Neuronal stem cell (in vitro differentiated cells): ENCODE measurements around the gene MYH3.

Experiments
- DNase-seq: peaks from one replicate; pipeline ENCODE4 v3.0.0-alpha.2; 2013; ENCODE audit warnings: low spot score
- H2AFZ ChIP-seq: one replicate; pipeline ENCODE4 v1.6.1; 2013; ENCODE audit warnings: mild to moderate bottlenecking, low read length, inconsistent platforms
- H2AK5ac ChIP-seq: 2 replicates; pipeline ENCODE4 v1.6.1; 2013; ENCODE audit warnings: low read depth, mild to moderate bottlenecking, inconsistent platforms, low read length, moderate library complexity, mixed read lengths
- H2BK120ac ChIP-seq: 2 replicates; pipeline ENCODE4 v1.6.1; 2013; ENCODE audit warnings: low read depth, mild to moderate bottlenecking, inconsistent platforms, low read length, moderate library complexity, mixed read lengths
- H2BK12ac ChIP-seq: one replicate; pipeline ENCODE4 v1.6.1; 2013; ENCODE audit warnings: low read length, inconsistent platforms
- H2BK15ac ChIP-seq: 2 replicates; pipeline ENCODE4 v1.6.1; 2013; ENCODE audit warnings: mild to moderate bottlenecking, low read length, inconsistent platforms, mixed read lengths
- H2BK5ac ChIP-seq: one replicate; pipeline ENCODE4 v1.6.1; 2013; ENCODE audit warnings: inconsistent platforms, mild to moderate bottlenecking, low read length, moderate library complexity
- H3K14ac ChIP-seq: one replicate; pipeline ENCODE4 v1.6.1; 2013; ENCODE audit warnings: low read length, inconsistent platforms
- H3K18ac ChIP-seq: 2 replicates; pipeline ENCODE4 v1.6.1; 2013; ENCODE audit warnings: low read length, inconsistent platforms
- H3K23ac ChIP-seq: 2 replicates; pipeline ENCODE4 v1.6.1; 2013; ENCODE audit warnings: low read depth, mild to moderate bottlenecking, mixed read lengths, low read length, inconsistent platforms; ENCODE audit not compliant: poor library complexity
- H3K27ac ChIP-seq: replicated peaks from 3 replicates; pipeline ENCODE4 v1.5.1; 2013; ENCODE audit warnings: low read length, inconsistent platforms
- H3K27me3 ChIP-seq, 3 experiments: 2 replicates each; pipeline ENCODE4 v1.6.1; 2013; ENCODE audit warnings: low read length in 3 of 3, mild to moderate bottlenecking in 2 of 3, inconsistent platforms in 1 of 3, low read depth in 1 of 3, mixed read lengths in 1 of 3, moderate library complexity in 1 of 3; ENCODE audit not compliant: control insufficient read depth in 3 of 3, insufficient read depth in 3 of 3
- H3K36me3 ChIP-seq, 2 donors: replicated peaks in 1 of 2; 2 replicates each; pipeline ENCODE4 v1.6.1; 2013; ENCODE audit warnings: low read length in 2 of 2; ENCODE audit not compliant: control insufficient read depth in 2 of 2, insufficient read depth in 2 of 2
- H3K4ac ChIP-seq: 2 replicates; pipeline ENCODE4 v1.6.1; 2013; ENCODE audit warnings: inconsistent platforms, mild to moderate bottlenecking, low read length, moderate library complexity
- H3K4me1 ChIP-seq, 2 donors: 1 replicate in 1 of 2; 2 replicates in 1 of 2; pipeline ENCODE4 v1.6.1; 2013; ENCODE audit warnings: low read length in 2 of 2, low read depth in 1 of 2; ENCODE audit not compliant: control insufficient read depth in 2 of 2, insufficient read depth in 1 of 2
- H3K4me2 ChIP-seq: one replicate; pipeline ENCODE4 v1.6.1; 2013; ENCODE audit warnings: mild to moderate bottlenecking, low read length, inconsistent platforms; ENCODE audit not compliant: insufficient read depth, poor library complexity, severe bottlenecking
- H3K4me3 ChIP-seq, 2 donors: 2 replicates each; pipeline ENCODE4 v1.5.1; 2013; ENCODE audit warnings: low read length in 2 of 2, mild to moderate bottlenecking in 2 of 2, inconsistent platforms in 1 of 2, moderate library complexity in 1 of 2
- H3K79me1 ChIP-seq: one replicate; pipeline ENCODE4 v1.6.1; 2013; ENCODE audit warnings: low read depth, mild to moderate bottlenecking, inconsistent platforms, low read length, moderate library complexity
- H3K9ac ChIP-seq: one replicate; pipeline ENCODE4 v1.6.1; 2013; ENCODE audit warnings: mild to moderate bottlenecking, low read depth, low read length, inconsistent platforms; ENCODE audit not compliant: poor library complexity
- H3K9me3 ChIP-seq, 2 donors: replicated peaks in 1 of 2; 2 replicates each; pipeline versions ENCODE3 to v1.6.1; 2013; ENCODE audit warnings: low read length in 2 of 2, mild to moderate bottlenecking in 2 of 2, inconsistent platforms in 1 of 2, low read depth in 1 of 2, mixed read lengths in 1 of 2, moderate library complexity in 1 of 2; ENCODE audit not compliant: control insufficient read depth in 2 of 2, insufficient read depth in 1 of 2
- H4K8ac ChIP-seq: one replicate; pipeline ENCODE4 v1.6.1; 2013; ENCODE audit warnings: low read depth, mild to moderate bottlenecking, inconsistent platforms, low read length, moderate library complexity
- H4K91ac ChIP-seq: one replicate; pipeline ENCODE4 v1.6.1; 2013; ENCODE audit warnings: low read length, low read depth, mild to moderate bottlenecking, inconsistent platforms; ENCODE audit not compliant: poor library complexity
- WGBS, 2 donors: extraction: QIAGEN DNeasy Blood & Tissue Kit; methylation state at CpG; one replicate each; pipeline ENCODE4 v1.1.7; 2013; ENCODE audit warnings: missing lambda C conversion rate in 2 of 2, mixed read lengths in 1 of 2; ENCODE audit not compliant: insufficient read length in 2 of 2, insufficient replicate concordance in 1 of 2; ENCODE audit errors: extremely low coverage in 2 of 2; 5-methylcytosine and 5-hydroxymethylcytosine counted together

MYH3 gene

DNA sequence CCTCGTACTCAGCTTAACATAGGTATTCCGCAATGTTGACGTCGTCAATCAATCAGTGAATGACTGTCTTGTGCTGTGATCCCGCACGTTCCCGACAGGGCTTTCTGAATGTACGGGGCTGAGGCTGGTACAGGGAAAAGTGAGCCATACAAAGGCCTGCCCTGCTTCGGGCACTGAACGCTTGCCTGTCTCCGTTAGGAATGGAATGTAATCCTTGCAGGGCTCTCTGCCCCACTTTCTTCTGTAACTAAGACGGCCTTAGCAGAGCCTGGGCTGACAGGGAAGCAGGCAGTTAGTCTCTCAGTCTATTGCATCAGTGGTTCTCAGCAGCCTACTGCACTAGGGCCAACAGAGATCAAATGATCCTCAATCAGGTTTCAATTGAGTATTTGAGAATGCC, 16.2 kb upstream of the MYH3 start:
- H3K4ac ChIP-seq, result no peak overlapping the region
- H2BK120ac ChIP-seq, result no peak overlapping the region
- no peak overlapping the region for H2BK15ac ChIP-seq
- no peak overlapping the region for H3K4me3 ChIP-seq
- H3K9me3 ChIP-seq, result peaks cover 0 to 3% of the 10 kb centered on the region in 2 donors
- no peak overlapping the region for H2AK5ac ChIP-seq
- H2BK12ac ChIP-seq, result no peak overlapping the region
- no peak overlapping the region for H3K18ac ChIP-seq
- no peak overlapping the region for H2BK5ac ChIP-seq
- H3K23ac ChIP-seq, result no peak overlapping the region
- H3K4me1 ChIP-seq, result no peaks in the 10 kb centered on the region
- no peak overlapping the region for H4K8ac ChIP-seq
- H3K4me2 ChIP-seq, result peak overlapping the region; percentile 11
- no peak for DNase-seq
- peaks cover 13 to 38% of the 10 kb centered on the region in 2 donors for H3K36me3 ChIP-seq
- H2AFZ ChIP-seq, result no peak overlapping the region
- H4K91ac ChIP-seq, result no peak overlapping the region
- H3K27me3 ChIP-seq, result no peaks in the 10 kb centered on the region
- H3K27ac ChIP-seq, result peak overlapping the region; percentile 1
- no CpG with 5 or more reads among the region's 12 CpGs for WGBS, 2 donors
- H3K9ac ChIP-seq, result peak overlapping the region; percentile 60
- peaks cover 3% of the 10 kb centered on the region for H3K79me1 ChIP-seq
- no peak overlapping the region for H3K14ac ChIP-seq

DNA sequence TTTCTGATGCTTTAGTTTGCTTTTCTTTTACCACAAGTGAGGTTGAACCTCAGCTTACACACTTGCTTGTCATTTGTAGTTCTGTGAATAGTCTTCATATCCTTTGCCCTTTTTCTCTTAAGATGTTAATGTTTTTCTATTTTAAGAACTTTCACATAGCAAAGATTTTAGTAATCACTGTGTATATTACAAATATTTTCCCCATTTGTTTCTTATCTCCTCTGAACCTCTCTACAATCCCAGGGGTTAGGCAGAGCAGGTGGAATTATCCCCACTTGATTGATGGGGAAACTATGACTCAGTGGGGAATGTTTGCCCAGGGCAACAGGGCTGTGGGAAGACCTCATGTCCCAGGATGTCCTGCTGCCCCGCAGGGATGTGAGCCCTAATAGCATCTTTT, 11.7 kb upstream of the MYH3 start:
- Histone ChIP-seq H3K79me1 (no peaks in the 10 kb centered on the region), H3K23ac (no peak overlapping the region), H3K27me3 (no peaks in the 10 kb centered on the region), H3K4me3 (no peak overlapping the region), H2AK5ac (no peak overlapping the region), H3K9me3 (peaks cover 0 to 1% of the 10 kb centered on the region in 2 donors), H3K36me3 (peaks cover 0 to 4% of the 10 kb centered on the region in 2 donors), H2BK5ac (no peak overlapping the region), H4K91ac (no peak overlapping the region), H2AFZ (no peak overlapping the region), H3K14ac (no peak overlapping the region), H2BK15ac (no peak overlapping the region), H3K18ac (no peak overlapping the region), H2BK12ac (no peak overlapping the region), H3K4ac (no peak overlapping the region), H3K4me1 (no peaks in the 10 kb centered on the region), H3K9ac (no peak overlapping the region), H3K4me2 (no peak overlapping the region), H2BK120ac (no peak overlapping the region), H4K8ac (no peak overlapping the region), H3K27ac (no peak overlapping the region)
- no peak for DNase-seq
- WGBS, 2 donors, result no CpG with 5 or more reads among the region's 1 CpG

- Histone ChIP-seq H3K9me3 (no peaks in the 10 kb centered on the region), H3K4me1 (no peaks in the 10 kb centered on the region), H3K4me2 (no peak overlapping the region), H2BK15ac (no peak overlapping the region), H3K9ac (no peak overlapping the region), H3K36me3 (no peaks in the 10 kb centered on the region), H3K4ac (no peak overlapping the region), H4K8ac (no peak overlapping the region), H2BK120ac (no peak overlapping the region), H3K27me3 (no peaks in the 10 kb centered on the region), H4K91ac (no peak overlapping the region), H2AFZ (no peak overlapping the region), H3K14ac (no peak overlapping the region), H3K18ac (no peak overlapping the region), H3K27ac (no peak overlapping the region), H2AK5ac (no peak overlapping the region), H2BK12ac (no peak overlapping the region), H3K23ac (no peak overlapping the region), H3K79me1 (no peaks in the 10 kb centered on the region), H3K4me3 (no peak overlapping the region), H2BK5ac (no peak overlapping the region)
- no CpG with 5 or more reads among the region's 5 CpGs for WGBS, 2 donors
- no peak for DNase-seq
Measured at GRCh38 chr17:10666906-10667305, 9.8 kb upstream of the MYH3 start.

- H3K9ac ChIP-seq, result no peak overlapping the region
- H3K4me3 ChIP-seq, result no peak overlapping the region
- no peak overlapping the region for H3K4me2 ChIP-seq
- H3K14ac ChIP-seq, result no peak overlapping the region
- H4K91ac ChIP-seq, result no peak overlapping the region
- no peak overlapping the region for H2BK15ac ChIP-seq
- H3K36me3 ChIP-seq, result peaks cover 0 to 2% of the 10 kb centered on the region in 2 donors
- peaks cover 0 to 5% of the 10 kb centered on the region in 2 donors for H3K4me1 ChIP-seq
- no peak overlapping the region for H2BK12ac ChIP-seq
- no peak overlapping the region for H3K4ac ChIP-seq
- H3K27ac ChIP-seq, result no peak overlapping the region
- no peak overlapping the region for H2BK5ac ChIP-seq
- H2AK5ac ChIP-seq, result no peak overlapping the region
- H3K27me3 ChIP-seq, result no peaks in the 10 kb centered on the region
- H3K9me3 ChIP-seq, result no peaks in the 10 kb centered on the region
- no CpG with 5 or more reads among the region's 9 CpGs for WGBS, 2 donors
- no peak overlapping the region for H2BK120ac ChIP-seq
- no peak for DNase-seq
- H2AFZ ChIP-seq, result no peak overlapping the region
- no peak overlapping the region for H3K18ac ChIP-seq
- H3K79me1 ChIP-seq, result no peaks in the 10 kb centered on the region
- no peak overlapping the region for H3K23ac ChIP-seq
- no peak overlapping the region for H4K8ac ChIP-seq
Measured at GRCh38 chr17:10664571-10664970, 7.5 kb upstream of the MYH3 start.
